Pancreas (tissue), 10 donors: ENCODE measurements around the gene RABEPK. TPM values are rescaled to one million over a fixed set of nuclear protein-coding genes. Genes with fewer than 3 reads are reported as not detected.
"Not testable (repeated sequence)": the region's sequence is repeated elsewhere in the genome, so short reads cannot be mapped to it uniquely, and the experiment has no call there.

Source experiments
- ATAC-seq, 4 donors: fragments of 200-7000 bp; cut with Tn5 transposase; one replicate each; pipeline versions ENCODE4 v1.8.0 to v1.9.1; 2020; ENCODE audit warnings: mild to moderate bottlenecking in 4 of 4, moderate library complexity in 4 of 4
- DNase-seq, 6 donors: peaks; one replicate each; pipeline ENCODE4 v3.0.0-alpha.2; 2020
- FAIRE-seq: peaks from 2 replicates; lab custom pipeline; 2012; peaks lifted over from hg19 to GRCh38; lab: Jason Lieb, UNC
- H3K27ac ChIP-seq, 4 donors: fragments of 200-600 bp; sonication (generic); 1 replicate in 3 of 4; 2 replicates in 1 of 4; pipeline versions ENCODE4 v1.5.0 to v1.8.0; 2020
- H3K27me3 ChIP-seq, 4 donors: fragments of 200-600 bp; one replicate each; pipeline ENCODE4 v1.8.0; 2021
- H3K36me3 ChIP-seq, 3 donors: fragments of 200-600 bp; sonication (generic) in 1 of 3; one replicate each; pipeline versions ENCODE4 v1.5.0 to v1.8.0; 2020 to 2021
- H3K4me1 ChIP-seq, 3 donors: fragments of 200-600 bp; one replicate each; pipeline ENCODE4 v1.8.0; 2021
- H3K4me3 ChIP-seq, 4 donors: fragments of 200-600 bp; sonication (generic) in 2 of 4; one replicate each; pipeline versions ENCODE4 v1.5.0 to v1.8.0; 2020 to 2021
- H3K9me3 ChIP-seq, 4 donors: fragments of 200-600 bp; one replicate each; pipeline ENCODE4 v1.8.0; 2021
- WGBS, 2 donors: extraction: QIAGEN DNeasy Blood & Tissue Kit; methylation state at CpG; one replicate each; pipeline ENCODE4 v1.1.7; 2013; 5-methylcytosine and 5-hydroxymethylcytosine counted together
- intact Hi-C, 3 donors: fragments of 100-400 bp; cut with DNase I; formaldehyde crosslinking; loops; one replicate each; pipeline versions ENCODE4 v1.11.1 to v1.14.2; 2022
- polyA plus RNA-seq, 2 donors: library from polyadenylated mRNA; stranded (reverse); fragments of 200-250 nt; gene quantifications; one replicate each; pipeline ENCODE4 v1.2.3, GENCODE V29; 2013
- total RNA-seq, 6 donors: library from RNA; stranded (reverse); fragmentation: NEBNext Ultra II Directional in 4 of 6; extraction: Animal tissue kit (Norgen Biotek cat#: 25700) in 4 of 6; gene quantifications; one replicate each; pipeline versions ENCODE4 v1.2.1 to v1.2.4, GENCODE V29; 2021 to 2023
- TF ChIP-seq, protein P1 (sequence below), 4 donors: fragments of 200-600 bp; sonication (generic) in 3 of 4; IDR thresholded peaks; one replicate each; pipeline versions ENCODE4 v1.5.0 to v1.8.0; 2021; ENCODE audit warnings: antibody characterized with exemption in 4 of 4
- donor health status: healthy with polysubstance abuse.
- donor health status: DM: no; HTN: no; CAD: no; lungs with moderate emphysema.
- donor health status: DM: no; HTN: no; CAD: no.
- donor health status: control.
- donor health status: control.
- donor health status: Bipolar disorder and iron deficiency.
- donor health status: DM: yes; HTN: yes; CAD: no.
- donor health status: DM: no; HTN: no; CAD: no.
- donor health status: DM: no; HTN: no; CAD: no.
- donor health status: DM: yes; HTN: yes; CAD: no.

RABEPK gene
- total and polyA plus RNA-seq, 8 donors: 4.1 to 13.8 (median 7.5) TPM

DNA sequence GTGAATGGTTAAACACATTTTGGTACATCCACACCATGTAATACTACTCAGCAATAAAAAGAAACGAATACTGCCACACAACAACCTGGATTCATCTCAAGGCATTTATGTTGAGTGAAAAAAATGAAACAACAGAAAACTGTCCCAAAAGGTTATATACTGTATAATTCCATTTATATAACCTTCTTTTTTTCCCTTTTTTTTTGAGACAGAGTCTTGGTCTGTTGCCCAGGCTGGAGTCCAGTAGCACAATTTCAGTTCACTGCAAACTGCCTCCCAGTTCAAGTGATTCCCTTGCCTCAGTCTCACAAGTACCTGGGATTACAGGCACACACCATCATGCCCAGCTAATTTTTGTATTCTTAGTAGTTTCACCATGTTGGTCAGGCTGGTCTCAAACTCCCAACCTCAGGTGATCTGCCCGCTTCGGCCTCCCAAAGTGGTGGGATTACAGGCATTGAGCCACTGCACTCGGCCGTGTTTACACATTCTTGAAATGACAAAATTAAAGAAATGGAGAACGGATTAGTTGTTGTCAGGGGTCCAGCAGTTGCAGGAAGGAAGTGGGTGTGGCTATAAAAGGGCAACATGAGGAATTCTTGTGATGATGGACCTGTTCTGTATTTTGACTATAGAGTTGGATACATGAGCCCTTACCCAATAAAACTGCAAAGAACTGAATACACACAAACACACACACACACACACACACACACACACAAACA lies 28.1 kb upstream of the RABEPK start:
- H3K4me3 ChIP-seq: no peak overlapping the region

GRCh38 chr9:125176636-125177035 lies 23.7 kb upstream of the RABEPK start:
- intact Hi-C loops: no loop called here
- Histone ChIP-seq H3K36me3 (no peaks in the 10 kb centered on the region), H3K27ac (no peak overlapping the region), H3K4me3 (no peak overlapping the region), H3K27me3 (no peaks in the 10 kb centered on the region), H3K4me1 (peaks cover 0 to 4% (median 0%) of the 10 kb centered on the region in 3 donors), H3K9me3 (no peaks in the 10 kb centered on the region)
- 90 to 97% methylated on average over 3 of the region's 3 CpGs for WGBS, 2 donors
- FAIRE-seq: no peak
- DNase-seq: no peak
- ATAC-seq: no peak
- TF ChIP-seq, protein P1, sequence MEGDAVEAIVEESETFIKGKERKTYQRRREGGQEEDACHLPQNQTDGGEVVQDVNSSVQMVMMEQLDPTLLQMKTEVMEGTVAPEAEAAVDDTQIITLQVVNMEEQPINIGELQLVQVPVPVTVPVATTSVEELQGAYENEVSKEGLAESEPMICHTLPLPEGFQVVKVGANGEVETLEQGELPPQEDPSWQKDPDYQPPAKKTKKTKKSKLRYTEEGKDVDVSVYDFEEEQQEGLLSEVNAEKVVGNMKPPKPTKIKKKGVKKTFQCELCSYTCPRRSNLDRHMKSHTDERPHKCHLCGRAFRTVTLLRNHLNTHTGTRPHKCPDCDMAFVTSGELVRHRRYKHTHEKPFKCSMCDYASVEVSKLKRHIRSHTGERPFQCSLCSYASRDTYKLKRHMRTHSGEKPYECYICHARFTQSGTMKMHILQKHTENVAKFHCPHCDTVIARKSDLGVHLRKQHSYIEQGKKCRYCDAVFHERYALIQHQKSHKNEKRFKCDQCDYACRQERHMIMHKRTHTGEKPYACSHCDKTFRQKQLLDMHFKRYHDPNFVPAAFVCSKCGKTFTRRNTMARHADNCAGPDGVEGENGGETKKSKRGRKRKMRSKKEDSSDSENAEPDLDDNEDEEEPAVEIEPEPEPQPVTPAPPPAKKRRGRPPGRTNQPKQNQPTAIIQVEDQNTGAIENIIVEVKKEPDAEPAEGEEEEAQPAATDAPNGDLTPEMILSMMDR (IDR thresholded peaks at IDR 0.05): no peak

More for the DNA sequence above, 28.1 kb upstream of the RABEPK start:
- Histone ChIP-seq H3K4me1 (peaks cover 0 to 4% (median 0%) of the 10 kb centered on the region in 3 donors), H3K27ac (no peak overlapping the region), H3K9me3 (no peaks in the 10 kb centered on the region), H3K27me3 (no peaks in the 10 kb centered on the region), H3K36me3 (peaks cover 0 to 7% (median 4%) of the 10 kb centered on the region in 3 donors)
- TF ChIP-seq, protein P1 (IDR thresholded peaks at IDR 0.05): no peak
- FAIRE-seq (no peak), DNase-seq (no peak), ATAC-seq (no peak)
- intact Hi-C loops: no loop called here
- WGBS, 2 donors: 58 to 67% methylated on average over 6 of the region's 6 CpGs

GRCh38 chr9:125177888-125178287 lies 22.5 kb upstream of the RABEPK start:
- no peak for DNase-seq
- intact Hi-C loops: no loop called here
- H3K27me3 ChIP-seq: no peaks in the 10 kb centered on the region
- TF ChIP-seq, protein P1 (IDR thresholded peaks at IDR 0.05): no peak
- no peak overlapping the region for H3K27ac ChIP-seq
- no peaks in the 10 kb centered on the region for H3K9me3 ChIP-seq
- WGBS, 2 donors: 95 to 96% methylated on average over 1 of the region's 1 CpG
- H3K4me1 ChIP-seq: peaks cover 0 to 6% (median under 1%) of the 10 kb centered on the region in 3 donors
- no peak for ATAC-seq
- no peak overlapping the region for H3K4me3 ChIP-seq
- FAIRE-seq: no peak
- H3K36me3 ChIP-seq: no peaks in the 10 kb centered on the region

DNA sequence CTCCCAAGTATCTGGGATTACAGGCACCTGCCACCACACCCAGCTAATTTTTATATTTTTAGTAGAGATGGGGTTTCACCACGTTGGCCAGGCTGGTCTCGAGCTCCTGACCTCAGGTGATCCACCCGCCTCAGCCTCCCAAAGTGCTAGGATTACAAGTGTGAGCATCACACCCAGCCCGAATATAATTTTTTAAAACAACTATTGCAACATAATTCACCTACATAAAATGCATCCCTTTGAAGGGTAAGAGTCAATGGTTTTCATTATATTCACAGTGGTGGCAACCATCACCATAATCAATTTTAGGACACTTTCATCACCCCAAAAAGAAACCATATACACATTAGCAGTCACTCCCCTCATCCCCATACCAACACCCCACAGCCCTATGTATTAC lies 20.6 kb upstream of the RABEPK start:
- ATAC-seq, FAIRE-seq: not testable (repeated sequence)

DNA sequence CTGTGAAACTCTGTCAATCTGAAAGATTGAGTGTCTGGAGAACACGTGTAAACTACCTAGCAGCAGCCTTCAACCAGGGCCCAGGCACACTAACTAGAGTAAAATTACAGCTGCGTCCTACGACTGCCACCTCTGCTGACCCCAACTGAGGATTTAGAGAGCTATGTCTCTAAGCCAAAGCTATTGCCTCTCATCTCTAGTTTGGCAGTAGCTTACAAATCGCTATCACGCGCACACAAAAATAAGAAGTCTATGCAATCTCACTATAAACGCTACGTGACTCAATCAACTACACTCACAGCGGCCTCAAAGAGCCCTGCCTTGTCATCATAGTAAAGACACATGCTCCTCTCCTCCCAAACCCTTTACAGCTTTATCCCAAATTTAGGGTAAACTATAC lies 19.5 kb upstream of the RABEPK start:
- Histone ChIP-seq H3K4me3 (no peak overlapping the region), H3K27me3 (no peaks in the 10 kb centered on the region), H3K4me1 (peaks cover 0 to 17% (median 10%) of the 10 kb centered on the region in 3 donors), H3K36me3 (no peaks in the 10 kb centered on the region), H3K9me3 (no peaks in the 10 kb centered on the region), H3K27ac (no peak overlapping the region)
- TF ChIP-seq, protein P1 (IDR thresholded peaks at IDR 0.05): no peak
- DNase-seq (no peak), FAIRE-seq (no peak), ATAC-seq (no peak)
- intact Hi-C loops: loop anchor here in 1 of 3 donors (10.0 kb wide), 1 partner anchor 56 kb away; no protein-coding TSS in a partner anchor
- 93 to 95% methylated on average over 9 of the region's 9 CpGs for WGBS, 2 donors

More for the DNA sequence above, 20.6 kb upstream of the RABEPK start:
- intact Hi-C loops: loop anchor here in 1 of 3 donors (10.0 kb wide), 1 partner anchor 55 kb away; no protein-coding TSS in a partner anchor
- whole genome bisulfite sequencing, 2 donors: 90 to 100% methylated on average over 4 of the region's 4 CpGs
- H3K27ac ChIP-seq, H3K36me3 ChIP-seq, DNase-seq, H3K4me3 ChIP-seq, H3K9me3 ChIP-seq, H3K27me3 ChIP-seq: not testable (repeated sequence)
- H3K4me1 ChIP-seq: peaks cover 0 to 17% (median 10%) of the 10 kb centered on the region in 3 donors

DNA sequence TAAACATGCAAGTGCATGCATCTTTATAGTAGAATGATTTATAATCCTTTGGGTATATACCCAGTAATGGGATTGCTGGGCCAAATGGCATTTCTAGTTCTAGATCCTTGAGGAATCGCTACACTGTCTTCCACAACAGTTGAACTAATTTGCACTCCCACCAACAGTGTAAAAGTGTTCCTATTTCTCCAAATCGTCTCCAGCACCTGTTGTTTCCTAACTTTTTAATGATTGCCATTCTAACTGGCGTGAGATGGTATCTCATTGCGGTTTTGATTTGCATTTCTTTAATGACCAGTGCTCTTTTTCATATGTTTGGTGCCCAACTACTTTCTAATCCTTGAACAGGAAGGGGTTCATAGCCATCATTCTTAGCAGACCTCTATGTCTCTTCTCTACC lies 18.6 kb upstream of the RABEPK start:
- DNase-seq, FAIRE-seq, H3K9me3 ChIP-seq, H3K36me3 ChIP-seq, H3K27me3 ChIP-seq, ATAC-seq, H3K4me3 ChIP-seq, H3K27ac ChIP-seq: not testable (repeated sequence)
- peaks cover 0 to 17% (median 10%) of the 10 kb centered on the region in 3 donors for H3K4me1 ChIP-seq
- 92 to 94% methylated on average over 4 of the region's 4 CpGs for WGBS, 2 donors
- intact Hi-C loops: loop anchor here in 1 of 3 donors (10.0 kb wide), 1 partner anchor 57 kb away; no protein-coding TSS in a partner anchor
